ENCODE data around the gene IGFBP2.

DNA sequence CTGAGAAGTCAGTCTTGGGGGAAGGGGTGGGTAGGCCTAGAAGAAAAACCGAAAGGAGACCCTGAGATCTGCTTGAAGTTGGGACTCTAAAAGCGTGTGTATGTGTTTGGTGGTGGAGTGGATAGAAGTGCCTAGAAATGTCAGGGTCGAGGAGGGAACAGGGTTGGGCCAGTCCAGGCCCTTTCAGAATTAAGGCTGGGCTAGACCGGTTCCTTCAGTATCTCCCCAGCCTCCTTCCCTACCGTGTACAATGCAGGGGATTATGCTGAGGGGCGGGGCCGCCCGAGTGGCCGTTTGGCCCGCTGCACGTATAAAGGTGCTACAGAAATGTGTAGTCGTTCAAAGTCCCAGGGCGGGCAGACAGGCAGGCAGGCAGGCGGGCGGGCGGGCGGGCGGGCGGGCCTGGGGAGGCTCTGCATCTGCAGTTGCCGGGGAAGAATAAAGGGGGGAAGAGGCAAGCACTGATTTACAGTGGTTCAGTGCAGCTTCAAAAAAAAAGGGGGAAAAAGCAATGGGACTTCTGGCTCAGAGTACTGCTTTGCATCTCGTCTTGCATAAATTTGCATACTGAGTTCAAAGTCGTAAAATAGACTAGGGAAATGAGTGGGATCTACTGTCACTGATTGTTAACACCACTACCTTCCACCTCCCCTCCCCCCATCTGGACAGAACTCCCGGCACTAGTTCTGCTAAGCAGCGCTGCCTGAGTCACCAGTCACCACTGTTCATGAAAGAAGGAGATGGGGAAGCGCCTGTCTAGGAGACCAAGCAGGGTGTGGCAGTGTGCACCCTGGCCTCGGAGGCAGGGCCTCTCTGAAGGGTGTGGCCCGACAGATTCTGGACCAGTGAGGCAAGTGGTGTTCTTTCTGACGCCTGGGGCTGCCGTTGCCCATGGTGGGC, 3.6 kb downstream of the IGFBP2 start:
- TF ChIP-seq, protein P1, sequence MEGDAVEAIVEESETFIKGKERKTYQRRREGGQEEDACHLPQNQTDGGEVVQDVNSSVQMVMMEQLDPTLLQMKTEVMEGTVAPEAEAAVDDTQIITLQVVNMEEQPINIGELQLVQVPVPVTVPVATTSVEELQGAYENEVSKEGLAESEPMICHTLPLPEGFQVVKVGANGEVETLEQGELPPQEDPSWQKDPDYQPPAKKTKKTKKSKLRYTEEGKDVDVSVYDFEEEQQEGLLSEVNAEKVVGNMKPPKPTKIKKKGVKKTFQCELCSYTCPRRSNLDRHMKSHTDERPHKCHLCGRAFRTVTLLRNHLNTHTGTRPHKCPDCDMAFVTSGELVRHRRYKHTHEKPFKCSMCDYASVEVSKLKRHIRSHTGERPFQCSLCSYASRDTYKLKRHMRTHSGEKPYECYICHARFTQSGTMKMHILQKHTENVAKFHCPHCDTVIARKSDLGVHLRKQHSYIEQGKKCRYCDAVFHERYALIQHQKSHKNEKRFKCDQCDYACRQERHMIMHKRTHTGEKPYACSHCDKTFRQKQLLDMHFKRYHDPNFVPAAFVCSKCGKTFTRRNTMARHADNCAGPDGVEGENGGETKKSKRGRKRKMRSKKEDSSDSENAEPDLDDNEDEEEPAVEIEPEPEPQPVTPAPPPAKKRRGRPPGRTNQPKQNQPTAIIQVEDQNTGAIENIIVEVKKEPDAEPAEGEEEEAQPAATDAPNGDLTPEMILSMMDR (IDR thresholded peaks at IDR 0.05; ENCODE audit: insufficient read depth, low read length, poor library complexity, severe bottlenecking) = no peak
- TF ChIP-seq EZH2phosphoT487 (conservative IDR thresholded peaks at IDR 0.05; ENCODE audit: low read length) = no peak
